DOHH2 (cell line): ENCODE results near the gene SUPT20H.

Experiments
- EZH2phosphoT487 ChIP-seq: fragments of 200-600 bp; sonication (generic); IDR thresholded peaks from 2 replicates; pipeline ENCODE4 v1.6.1; 2017; ENCODE audit warnings: borderline replicate concordance, mild to moderate bottlenecking, antibody characterized with exemption, low read length, moderate library complexity, mixed read lengths
- TF ChIP-seq, protein P1 (sequence below): fragments of 200-600 bp; sonication (generic); IDR thresholded peaks from one replicate; pipeline ENCODE4 v1.5.1; 2014; ENCODE audit warnings: antibody characterized with exemption, mild to moderate bottlenecking, low read depth, low read length; ENCODE audit not compliant: poor library complexity, severe bottlenecking

- TF ChIP-seq, protein P1, sequence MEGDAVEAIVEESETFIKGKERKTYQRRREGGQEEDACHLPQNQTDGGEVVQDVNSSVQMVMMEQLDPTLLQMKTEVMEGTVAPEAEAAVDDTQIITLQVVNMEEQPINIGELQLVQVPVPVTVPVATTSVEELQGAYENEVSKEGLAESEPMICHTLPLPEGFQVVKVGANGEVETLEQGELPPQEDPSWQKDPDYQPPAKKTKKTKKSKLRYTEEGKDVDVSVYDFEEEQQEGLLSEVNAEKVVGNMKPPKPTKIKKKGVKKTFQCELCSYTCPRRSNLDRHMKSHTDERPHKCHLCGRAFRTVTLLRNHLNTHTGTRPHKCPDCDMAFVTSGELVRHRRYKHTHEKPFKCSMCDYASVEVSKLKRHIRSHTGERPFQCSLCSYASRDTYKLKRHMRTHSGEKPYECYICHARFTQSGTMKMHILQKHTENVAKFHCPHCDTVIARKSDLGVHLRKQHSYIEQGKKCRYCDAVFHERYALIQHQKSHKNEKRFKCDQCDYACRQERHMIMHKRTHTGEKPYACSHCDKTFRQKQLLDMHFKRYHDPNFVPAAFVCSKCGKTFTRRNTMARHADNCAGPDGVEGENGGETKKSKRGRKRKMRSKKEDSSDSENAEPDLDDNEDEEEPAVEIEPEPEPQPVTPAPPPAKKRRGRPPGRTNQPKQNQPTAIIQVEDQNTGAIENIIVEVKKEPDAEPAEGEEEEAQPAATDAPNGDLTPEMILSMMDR = no peak
- TF ChIP-seq EZH2phosphoT487 = no peak
Observed at GRCh38 chr13:37001921-37002250, 57.6 kb downstream of the SUPT20H start.
